Hepatocyte (in vitro differentiated cells): ENCODE data around the gene MAG.

Experiments
- EZH2phosphoT487 ChIP-seq: fragments of 200-600 bp; sonication (generic); IDR thresholded peaks from one replicate; pipeline ENCODE4 v1.6.1; 2018; ENCODE audit warnings: antibody characterized with exemption, mild to moderate bottlenecking, low read depth, moderate library complexity; ENCODE audit not compliant: unreplicated experiment, severe bottlenecking
- TF ChIP-seq, protein P1 (sequence below): fragments of 200-600 bp; sonication (generic); IDR thresholded peaks from 2 replicates; pipeline ENCODE4 v1.5.1; 2016; ENCODE audit warnings: antibody characterized with exemption, mild to moderate bottlenecking; ENCODE audit not compliant: poor library complexity

DNA sequence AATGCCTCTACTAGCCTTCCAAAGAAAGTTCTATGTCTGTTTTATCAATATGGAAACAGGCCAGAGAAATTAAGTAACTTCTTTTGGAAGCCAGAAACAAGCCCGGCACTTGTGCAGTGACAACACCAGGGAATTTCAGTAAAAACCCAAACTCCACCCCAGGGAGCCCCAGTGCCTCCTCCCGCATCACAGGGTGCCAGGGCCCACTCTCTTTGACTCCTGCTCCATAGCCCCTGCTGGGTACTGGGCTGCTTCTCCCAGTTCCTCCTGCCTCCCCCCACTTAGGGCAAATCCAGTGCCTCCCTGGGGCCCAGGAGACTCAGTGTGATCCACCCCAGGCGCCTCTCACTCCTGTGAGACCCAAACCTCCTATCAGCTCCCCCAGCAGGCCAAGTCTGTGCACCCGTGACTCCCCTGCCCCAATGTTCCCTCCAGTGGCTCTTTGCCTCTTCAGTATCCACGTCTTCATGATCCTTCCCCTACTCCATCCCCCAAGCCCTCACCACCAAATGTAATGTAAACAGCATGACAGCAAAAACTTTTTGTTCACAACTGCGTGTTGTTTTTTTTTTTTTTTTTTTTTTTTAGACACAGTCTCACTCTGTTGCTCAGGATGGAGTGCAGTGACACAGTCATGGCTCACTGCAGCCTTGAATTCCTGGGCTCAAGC lies 64.0 kb downstream of the MAG start:
- TF ChIP-seq EZH2phosphoT487 = no peak
- TF ChIP-seq, protein P1, sequence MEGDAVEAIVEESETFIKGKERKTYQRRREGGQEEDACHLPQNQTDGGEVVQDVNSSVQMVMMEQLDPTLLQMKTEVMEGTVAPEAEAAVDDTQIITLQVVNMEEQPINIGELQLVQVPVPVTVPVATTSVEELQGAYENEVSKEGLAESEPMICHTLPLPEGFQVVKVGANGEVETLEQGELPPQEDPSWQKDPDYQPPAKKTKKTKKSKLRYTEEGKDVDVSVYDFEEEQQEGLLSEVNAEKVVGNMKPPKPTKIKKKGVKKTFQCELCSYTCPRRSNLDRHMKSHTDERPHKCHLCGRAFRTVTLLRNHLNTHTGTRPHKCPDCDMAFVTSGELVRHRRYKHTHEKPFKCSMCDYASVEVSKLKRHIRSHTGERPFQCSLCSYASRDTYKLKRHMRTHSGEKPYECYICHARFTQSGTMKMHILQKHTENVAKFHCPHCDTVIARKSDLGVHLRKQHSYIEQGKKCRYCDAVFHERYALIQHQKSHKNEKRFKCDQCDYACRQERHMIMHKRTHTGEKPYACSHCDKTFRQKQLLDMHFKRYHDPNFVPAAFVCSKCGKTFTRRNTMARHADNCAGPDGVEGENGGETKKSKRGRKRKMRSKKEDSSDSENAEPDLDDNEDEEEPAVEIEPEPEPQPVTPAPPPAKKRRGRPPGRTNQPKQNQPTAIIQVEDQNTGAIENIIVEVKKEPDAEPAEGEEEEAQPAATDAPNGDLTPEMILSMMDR = no peak
